ENCODE results near the gene SLC17A9.

Gene SLC17A9

GRCh38 chr20:62938105-62938888, 14.2 kb upstream of the SLC17A9 start, which contains the start of gene GID8:
Gene GID8, plus strand, starts transcription at chr20:62938147. Its CDS starts 3,356 bp downstream, at chr20:62941503.
- DNase-seq (ENCODE audit: low spot score): peak; percentile 75

GRCh38 chr20:62940875-62941274, 11.6 kb upstream of the SLC17A9 start:
- no peak for DNase-seq (ENCODE audit: low spot score)

GRCh38 chr20:62941792-62942191, 10.7 kb upstream of the SLC17A9 start:
- DNase-seq (ENCODE audit: low spot score): no peak

DNA sequence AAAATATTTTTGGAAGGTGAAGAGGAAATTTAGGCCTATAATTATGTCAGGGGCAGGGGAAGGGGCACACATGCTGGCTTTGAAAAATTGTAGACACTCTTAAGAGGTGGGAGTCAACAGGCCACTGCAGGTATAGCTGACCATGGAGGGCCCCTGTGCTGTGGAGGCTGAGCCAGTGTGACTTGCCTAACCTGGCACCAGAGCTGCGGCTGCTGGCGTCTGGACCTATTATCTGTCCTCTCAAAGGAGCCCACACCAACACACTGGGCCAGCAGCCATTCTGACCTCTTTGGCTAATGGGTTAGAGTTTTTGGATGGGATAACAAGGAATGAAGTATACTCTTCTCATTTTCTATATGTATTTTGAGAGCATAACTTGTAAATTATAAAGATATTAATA, 10.1 kb upstream of the SLC17A9 start:
- DNase-seq (ENCODE audit: low spot score): no peak

- DNase-seq (ENCODE audit: low spot score): no peak
Observed at GRCh38 chr20:62943396-62943795, 9.1 kb upstream of the SLC17A9 start.

- DNase-seq (ENCODE audit: low spot score): no peak
Observed at GRCh38 chr20:62944184-62944583, 8.3 kb upstream of the SLC17A9 start.

GRCh38 chr20:62944746-62945145, 7.8 kb upstream of the SLC17A9 start:
- no peak for DNase-seq (ENCODE audit: low spot score)

DNA sequence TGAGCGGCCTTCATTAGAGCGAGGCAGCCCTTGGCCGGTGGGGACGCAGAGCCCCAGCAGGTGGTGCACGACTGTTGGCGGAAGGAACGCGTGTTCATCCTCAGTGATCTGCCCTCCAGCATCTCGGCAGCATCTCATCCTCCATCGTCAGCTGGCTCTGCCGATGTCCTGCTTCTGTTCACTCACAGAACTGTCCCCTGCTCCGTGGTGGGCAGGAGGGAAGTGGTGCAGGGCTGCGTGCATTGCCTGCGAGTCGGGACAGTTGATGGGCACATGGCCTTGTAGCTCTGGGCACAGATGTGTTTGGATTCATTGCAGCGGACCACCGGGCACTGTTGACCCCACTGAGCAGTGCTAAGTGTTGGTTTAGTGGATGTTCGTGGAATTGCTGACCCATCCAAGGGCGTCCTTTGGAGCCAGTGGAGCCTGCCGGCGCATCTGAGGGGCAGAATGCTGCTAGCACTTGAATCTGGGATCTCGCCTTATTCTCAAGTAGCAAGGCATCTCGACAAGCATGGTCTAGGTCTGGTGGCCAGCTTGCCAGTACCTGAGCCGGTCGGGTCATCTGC, 6.7 kb upstream of the SLC17A9 start:
- DNase-seq (ENCODE audit: low spot score): no peak

GRCh38 chr20:62946918-62947317, 5.6 kb upstream of the SLC17A9 start:
- DNase-seq (ENCODE audit: low spot score): no peak

GRCh38 chr20:62947532-62948300, 4.8 kb upstream of the SLC17A9 start:
- DNase-seq (ENCODE audit: low spot score): no peak

GRCh38 chr20:62949153-62949821, 3.2 kb upstream of the SLC17A9 start:
- DNase-seq (ENCODE audit: low spot score): no peak

- DNase-seq (ENCODE audit: low spot score): no peak
Observed at GRCh38 chr20:62949962-62950361, 2.5 kb upstream of the SLC17A9 start.

DNA sequence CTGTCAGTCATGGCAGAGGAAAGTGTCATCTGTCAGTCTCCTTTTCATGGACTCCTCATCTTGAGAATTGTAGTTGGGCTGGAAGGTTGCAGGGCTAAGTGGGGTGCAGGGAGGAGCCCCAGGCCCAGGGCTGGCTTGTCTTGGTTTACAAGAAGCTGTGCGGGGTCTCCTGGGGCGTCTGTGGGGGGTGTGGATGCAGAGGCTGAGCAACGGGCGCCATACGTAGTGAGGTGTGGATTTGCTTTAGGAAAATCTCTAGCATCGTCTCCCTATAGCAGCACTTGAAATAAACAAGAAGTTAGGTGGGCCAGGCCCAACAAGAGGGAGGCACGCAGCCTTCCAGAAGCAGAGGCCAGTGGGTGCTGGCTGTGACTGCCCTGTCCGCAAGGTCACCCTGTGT, 1.8 kb upstream of the SLC17A9 start:
- DNase-seq (ENCODE audit: low spot score): no peak

DNA sequence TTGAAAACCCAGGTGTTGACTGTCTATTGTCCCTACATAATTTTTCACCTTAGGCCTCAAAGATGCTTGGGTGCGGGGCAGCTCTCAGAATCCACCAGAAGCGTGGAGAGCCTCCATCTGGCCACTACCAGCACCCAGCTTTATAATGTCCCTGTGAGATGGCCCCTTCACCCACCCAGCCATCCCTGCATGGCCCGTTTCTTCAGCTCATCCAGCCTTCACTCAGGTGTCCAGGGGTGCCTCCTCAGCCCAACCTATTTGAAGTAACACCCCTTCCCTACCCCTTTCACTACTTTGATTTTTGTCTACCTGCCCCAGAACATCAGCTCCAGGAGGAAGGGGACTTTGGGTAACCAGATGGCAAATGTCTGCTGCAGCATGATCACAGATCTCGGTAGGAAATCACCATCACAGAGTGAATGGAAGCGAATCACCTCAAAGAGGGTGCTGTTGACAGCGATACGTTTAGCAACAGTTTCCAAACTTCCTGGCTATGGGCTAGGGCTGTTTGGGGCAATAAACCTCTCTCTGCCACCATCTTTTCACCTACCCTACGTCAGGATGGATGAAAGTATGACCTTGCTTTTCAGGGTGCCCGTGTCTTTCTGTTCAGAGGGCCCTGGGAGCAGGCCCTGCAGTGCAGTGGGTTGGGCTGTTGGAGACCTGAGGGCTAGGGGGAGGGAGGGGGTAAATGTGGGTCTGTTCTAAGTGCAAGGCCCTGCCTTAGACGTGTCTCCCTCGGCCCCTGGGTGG, 1.2 kb upstream of the SLC17A9 start:
- DNase-seq (ENCODE audit: low spot score): no peak

GRCh38 chr20:62951896-62952372, 575 bp upstream of the SLC17A9 start:
- DNase-seq (ENCODE audit: low spot score): no peak

DNA sequence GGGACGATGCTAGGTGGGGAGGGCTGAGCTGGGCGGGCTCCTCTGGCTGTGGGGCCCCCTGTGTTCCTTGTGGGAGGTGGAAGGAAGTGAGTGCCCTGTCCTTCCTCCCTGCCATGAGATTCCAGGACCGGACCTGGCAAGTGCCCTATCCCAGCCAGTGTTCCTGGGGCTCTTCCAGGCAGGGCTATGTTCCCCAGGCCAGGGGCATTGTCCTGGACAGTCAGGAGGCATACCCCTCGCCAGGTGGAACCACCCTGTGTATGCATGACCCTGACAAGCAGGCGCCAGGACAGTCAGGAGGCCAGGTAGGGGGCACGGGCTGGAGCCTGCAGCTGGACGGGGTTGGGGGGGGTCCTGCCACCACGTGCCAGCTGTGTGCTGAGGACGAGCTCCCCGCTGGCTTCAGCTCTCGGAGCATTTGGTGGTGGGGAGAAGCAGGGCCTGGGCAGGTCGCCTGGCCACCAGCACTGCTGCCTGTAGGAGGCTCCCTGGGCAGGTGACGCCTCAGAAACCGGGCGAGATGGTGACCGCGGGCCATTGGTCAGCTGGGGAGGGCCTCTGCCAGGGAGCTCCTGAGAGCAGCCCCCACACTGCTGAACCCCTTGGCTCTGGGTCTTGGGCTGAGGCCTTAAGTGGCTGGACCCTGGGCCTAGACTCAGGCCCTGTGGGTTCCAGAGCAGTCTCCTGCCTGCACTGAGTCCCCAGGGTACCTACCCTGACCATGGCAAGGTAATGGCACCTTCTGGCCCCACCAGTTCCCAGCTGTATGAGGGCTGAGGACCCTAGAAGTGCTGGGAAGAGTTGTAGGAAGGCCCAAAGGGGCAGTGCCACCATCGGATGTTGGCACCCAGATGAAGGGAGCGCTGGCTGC, 694 bp downstream of the SLC17A9 start:
- DNase-seq (ENCODE audit: low spot score): peak; percentile 43

GRCh38 chr20:62953839-62954703, 1.6 kb downstream of the SLC17A9 start:
- DNase-seq (ENCODE audit: low spot score): peak; percentile 89

DNA sequence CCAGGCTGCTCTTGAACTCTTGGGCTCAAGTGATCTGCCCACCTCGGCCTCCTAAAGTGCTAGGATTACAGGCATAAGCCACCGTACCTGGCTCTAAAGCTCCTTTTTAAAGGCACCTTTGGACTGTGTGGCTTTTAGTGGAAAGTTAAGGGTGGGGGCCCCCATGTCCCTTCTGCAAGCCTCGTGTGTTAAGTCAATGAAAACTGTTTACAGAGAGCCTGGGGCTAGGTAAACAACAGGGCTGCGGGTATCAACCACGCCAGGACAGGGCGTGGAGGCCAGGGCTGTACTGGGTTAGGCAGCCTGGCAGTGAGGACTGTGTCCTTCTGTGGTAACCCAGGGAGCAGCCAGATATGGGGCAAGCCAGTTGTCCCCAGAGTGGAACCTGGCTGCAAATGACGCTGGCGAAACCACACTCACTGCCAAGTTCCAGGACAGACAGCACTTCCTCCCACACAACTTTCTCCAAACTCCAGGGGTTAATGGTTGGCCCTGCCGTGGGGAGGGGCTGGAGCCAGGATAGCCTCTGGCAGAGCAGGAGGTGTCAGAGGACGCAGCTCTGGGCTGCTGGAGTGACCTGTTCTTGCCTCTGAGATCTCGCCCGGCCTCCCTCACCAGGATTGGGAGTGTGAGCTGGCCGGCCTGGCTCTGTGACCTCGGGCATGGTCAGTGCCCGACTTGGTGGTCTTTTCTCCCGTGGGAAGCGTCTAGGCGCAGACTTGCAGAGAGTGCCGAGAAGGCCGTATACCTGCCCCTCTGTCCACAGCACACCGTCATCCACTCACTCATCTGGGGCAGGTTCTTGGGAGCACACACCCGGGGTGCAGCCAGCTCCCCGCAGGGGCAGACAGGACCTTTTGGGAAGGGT, 3.2 kb downstream of the SLC17A9 start:
- no peak for DNase-seq (ENCODE audit: low spot score)
